ENCODE results near the gene SWT1.
"Not testable (repeated sequence)": the region's sequence is repeated elsewhere in the genome, so short reads cannot be mapped to it uniquely, and the experiment has no call there.

Gene SWT1

DNA sequence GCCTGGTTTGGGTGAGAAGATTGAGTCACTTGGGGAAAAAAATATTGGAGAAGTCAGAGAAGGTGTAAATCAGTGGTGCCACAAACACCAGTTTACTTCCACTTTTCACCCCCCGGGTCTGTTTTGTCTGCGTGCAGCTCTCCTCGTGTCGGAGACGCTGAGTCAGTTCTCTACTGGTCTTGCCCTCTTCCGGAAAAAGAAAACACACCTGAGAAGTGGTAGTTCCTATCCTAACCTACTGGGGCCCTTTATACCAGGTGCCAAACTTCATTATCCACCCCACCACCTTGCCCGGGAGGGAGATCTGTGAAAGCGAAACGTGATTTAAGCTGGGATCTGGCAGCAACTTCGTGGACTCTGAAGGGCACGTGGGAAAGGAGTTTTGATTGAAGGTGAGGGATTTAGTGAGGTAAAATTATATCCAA is 160.9 kb downstream of the SWT1 start:
- peak in 12 of 56 donors; percentile 19 to 67 (median 38) for DNase-seq

- DNase-seq = peak in 5 of 56 donors; percentile 3 to 27 (median 13)
Measured at GRCh38 chr1:185318431-185319138, 161.6 kb downstream of the SWT1 start.

- no peak for DNase-seq
Measured at GRCh38 chr1:185319139-185319475, 162.1 kb downstream of the SWT1 start.

GRCh38 chr1:185321104-185321503 is 164.1 kb downstream of the SWT1 start:
- not testable (repeated sequence) for DNase-seq

DNA sequence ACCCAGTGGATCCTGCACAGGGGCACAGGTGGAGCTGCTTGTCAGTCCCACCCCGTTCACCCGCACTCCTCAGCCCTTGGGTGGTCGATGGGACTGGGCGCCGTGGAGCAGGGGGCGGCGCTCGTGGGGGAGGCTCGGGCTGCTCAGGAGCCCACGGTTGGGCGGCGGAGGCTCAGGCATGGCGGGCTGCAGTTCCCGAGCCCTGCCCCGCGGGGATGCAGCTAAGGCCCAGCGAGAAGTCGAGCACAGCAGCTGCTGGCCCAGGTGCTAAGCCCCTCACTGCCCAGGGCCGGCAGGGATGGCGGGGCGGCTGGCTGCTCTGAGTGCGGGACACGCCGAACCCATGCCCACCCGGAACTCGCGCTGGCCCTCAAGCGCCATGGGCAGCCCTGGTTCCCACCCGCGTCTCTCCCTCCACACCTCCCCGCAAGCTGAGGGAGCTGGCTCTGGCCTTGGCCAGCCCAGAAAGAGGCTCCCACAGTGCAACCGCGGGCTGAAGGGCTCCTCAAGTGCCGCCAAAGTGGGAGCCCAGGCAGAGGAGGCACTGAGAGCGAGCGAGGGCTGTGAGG is 164.8 kb downstream of the SWT1 start:
- DNase-seq = not testable (repeated sequence)

- DNase-seq = no peak
Measured at GRCh38 chr1:185322636-185323035, 165.7 kb downstream of the SWT1 start.

DNA sequence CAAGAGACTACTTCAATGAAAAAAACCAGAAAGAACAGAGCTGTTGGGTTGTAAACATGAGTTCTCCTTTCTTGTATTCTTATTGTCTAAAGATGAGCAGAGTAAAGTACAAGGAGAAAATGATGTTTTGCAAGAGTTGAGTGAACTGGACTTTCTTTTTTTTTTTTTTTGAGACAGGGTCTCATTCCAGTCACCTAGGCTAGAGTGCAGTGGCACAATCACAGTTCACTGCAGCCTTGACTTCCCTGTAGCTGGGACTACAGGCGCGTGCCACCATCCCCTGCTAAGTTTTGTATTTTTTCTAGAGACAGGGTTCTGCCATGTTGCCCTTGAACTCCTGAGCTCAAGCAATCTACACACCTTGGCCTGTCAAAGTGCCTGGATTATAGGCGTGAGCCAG is 167.2 kb downstream of the SWT1 start:
- no peak for DNase-seq

GRCh38 chr1:185325413-185325812 is 168.4 kb downstream of the SWT1 start:
- no peak for DNase-seq

- DNase-seq = no peak
Measured at GRCh38 chr1:185328255-185328654, 171.3 kb downstream of the SWT1 start.

DNA sequence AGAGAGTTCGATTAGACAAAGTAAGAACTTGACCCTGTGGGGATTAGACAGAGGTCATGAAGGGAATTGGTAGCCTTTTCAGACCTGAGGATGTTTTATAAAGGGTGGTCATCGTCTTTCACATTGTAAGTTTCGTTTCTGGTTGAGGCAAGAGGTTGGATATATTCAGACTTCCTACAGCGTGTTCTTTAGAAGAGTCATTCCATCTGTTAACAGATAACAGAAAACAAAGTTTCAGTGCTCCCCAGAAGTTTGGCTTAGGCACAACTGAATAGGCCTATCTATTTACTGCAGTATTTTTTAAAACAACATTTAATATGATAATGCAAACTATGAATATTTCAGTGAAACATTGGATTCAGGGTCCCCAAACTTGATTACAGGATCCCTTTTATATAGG is 177.2 kb downstream of the SWT1 start:
- DNase-seq = no peak

- DNase-seq = no peak
Measured at GRCh38 chr1:185337246-185337645, 180.3 kb downstream of the SWT1 start.

- DNase-seq = peak in 9 of 56 donors; percentile 2 to 33 (median 12)
Measured at GRCh38 chr1:185338719-185339622, 182.0 kb downstream of the SWT1 start.

DNA sequence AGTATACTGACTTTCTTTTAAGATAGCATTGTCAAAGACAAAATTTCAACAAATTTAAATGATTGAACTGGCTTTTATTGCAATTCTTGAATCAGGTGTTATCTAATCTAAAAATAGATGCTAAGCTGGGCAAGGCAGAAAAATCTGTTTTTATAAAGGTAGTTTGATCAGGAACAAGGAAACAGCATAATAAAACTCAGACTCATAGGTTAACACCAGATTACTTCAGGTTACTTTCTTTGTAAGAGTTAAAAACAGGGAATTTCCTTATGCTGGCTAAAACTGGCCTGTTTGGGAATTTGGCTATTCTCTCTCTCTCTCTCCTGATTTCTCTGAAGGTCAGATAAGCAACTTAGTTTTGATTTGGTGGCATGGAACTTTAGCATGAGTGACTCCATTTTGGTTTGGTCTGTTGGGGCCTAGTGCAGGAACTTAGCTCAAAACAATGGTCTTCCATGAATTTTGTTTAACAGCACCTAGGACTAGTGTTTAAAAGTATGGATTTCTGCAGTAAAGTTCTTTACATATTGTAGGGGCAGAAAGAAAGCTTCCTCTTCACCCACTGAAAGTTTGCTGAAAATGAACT is 184.3 kb downstream of the SWT1 start:
- no peak for DNase-seq

All from amygdala (tissue), 56 donors.